Activated CD4-positive, alpha-beta T cell treated with anti-CD3 and anti-CD28 coated beads, Interleukin-2, amount 10 ng/mL, durations not matched to agents 7 days and 5 days (primary cell): ENCODE measurements around the gene GOLGA2. TPM values are rescaled to one million over a fixed set of nuclear protein-coding genes. Genes with fewer than 3 reads are reported as not detected.
A peak's percentile ranks its signal among the peaks of the same experiment; 100 is the strongest.

Experiments
- CTCF ChIA-PET: fragments of 350-600 bp; sonication (Branson Sonifier 250); formaldehyde crosslinking; loops from one replicate; lab custom pipeline; 2021; ENCODE audit warnings: antibody characterized with exemption; lab: Charles Lee
- POLR2A ChIA-PET: fragments of 350-600 bp; sonication (Branson Sonifier 250); formaldehyde crosslinking; loops from one replicate; lab custom pipeline; 2021; ENCODE audit warnings: antibody characterized with exemption; lab: Charles Lee
- DNase-seq: peaks from one replicate; pipeline ENCODE4 v3.0.0-alpha.2; 2020
- H3K27ac Mint-ChIP-seq: one replicate; pipeline ENCODE4 v1.8.0; 2021; ENCODE audit warnings: mild to moderate bottlenecking, moderate library complexity, mixed read lengths
- H3K27me3 Mint-ChIP-seq: one replicate; pipeline ENCODE4 v1.8.0; 2021; ENCODE audit warnings: mixed read lengths
- H3K36me3 Mint-ChIP-seq: one replicate; pipeline ENCODE4 v1.8.0; 2021; ENCODE audit warnings: low read depth, mixed read lengths
- H3K4me1 Mint-ChIP-seq: one replicate; pipeline ENCODE4 v1.8.0; 2021; ENCODE audit warnings: mixed read lengths
- H3K4me3 Mint-ChIP-seq: one replicate; pipeline ENCODE4 v1.8.0; 2021; ENCODE audit warnings: mild to moderate bottlenecking, moderate library complexity, mixed read lengths
- H3K9me3 Mint-ChIP-seq: one replicate; pipeline ENCODE4 v1.8.0; 2021; ENCODE audit warnings: mixed read lengths
- total RNA-seq, 2 experiments: library from RNA; stranded (reverse); gene quantifications; one replicate each; pipeline ENCODE4 v1.2.3, GENCODE V29; 2021

GOLGA2 gene
- total RNA-seq, 2 experiments from 2014 or later = 42.6 to 42.8 TPM

GRCh38 chr9:128222880-128223670 lies 52.7 kb downstream of the GOLGA2 start:
- Mint-ChIP-seq H3K27me3 (peaks cover 2% of the 10 kb centered on the region), H3K27ac (no peak overlapping the region), H3K36me3 (no peaks in the 10 kb centered on the region), H3K4me1 (peaks cover 11% of the 10 kb centered on the region), H3K4me3 (no peak overlapping the region), H3K9me3 (no peaks in the 10 kb centered on the region)
- ChIA-PET POLR2A (no interaction called here), CTCF (interaction anchor here (1.2 to 2.0 kb wide), 2 partner anchors 24 to 32 kb away, joined by 3 to 7 read pairs; no protein-coding TSS in a partner anchor)
- no peak for DNase-seq

GRCh38 chr9:128222026-128222425 lies 53.8 kb downstream of the GOLGA2 start:
- Mint-ChIP-seq H3K9me3 (no peaks in the 10 kb centered on the region), H3K27me3 (peaks cover 3% of the 10 kb centered on the region), H3K36me3 (no peaks in the 10 kb centered on the region), H3K27ac (no peak overlapping the region), H3K4me1 (peaks cover 14% of the 10 kb centered on the region), H3K4me3 (no peak overlapping the region)
- ChIA-PET CTCF (interaction anchor here (0.9 to 2.1 kb wide), 3 partner anchors 18 to 25 kb away, joined by 3 to 7 read pairs (median 5); partner anchors contain the start of gene DNM1), POLR2A (no interaction called here)
- DNase-seq = no peak

GRCh38 chr9:128219831-128220230 lies 56.0 kb downstream of the GOLGA2 start:
- H3K27ac Mint-ChIP-seq = no peak overlapping the region
- H3K4me3 Mint-ChIP-seq = no peak overlapping the region
- no peak for DNase-seq
- H3K4me1 Mint-ChIP-seq = peaks cover 14% of the 10 kb centered on the region
- no peaks in the 10 kb centered on the region for H3K36me3 Mint-ChIP-seq
- CTCF ChIA-PET = interaction anchor here (2.1 kb wide), 2 partner anchors 21 to 29 kb away, joined by 5 to 12 read pairs; partner anchors contain the start of gene CIZ1
- peaks cover 6% of the 10 kb centered on the region for H3K27me3 Mint-ChIP-seq
- H3K9me3 Mint-ChIP-seq = no peaks in the 10 kb centered on the region
- POLR2A ChIA-PET = no interaction called here

GRCh38 chr9:128218518-128219389 lies 57.1 kb downstream of the GOLGA2 start:
- peak overlapping the region; percentile 71 for H3K4me3 Mint-ChIP-seq
- peaks cover 14% of the 10 kb centered on the region for H3K4me1 Mint-ChIP-seq
- peak overlapping the region; percentile 67 for H3K27ac Mint-ChIP-seq
- H3K9me3 Mint-ChIP-seq = no peaks in the 10 kb centered on the region
- ChIA-PET CTCF (interaction anchor here (0.6 to 2.1 kb wide), 5 partner anchors 12 to 53 kb away, joined by 3 to 12 read pairs (median 4); partner anchors contain the start of gene CIZ1), POLR2A (no interaction called here)
- no peaks in the 10 kb centered on the region for H3K36me3 Mint-ChIP-seq
- H3K27me3 Mint-ChIP-seq = peaks cover 6% of the 10 kb centered on the region
- DNase-seq = peak; percentile 95

- DNase-seq = no peak
- Mint-ChIP-seq H3K4me1 (peaks cover 14% of the 10 kb centered on the region), H3K36me3 (no peaks in the 10 kb centered on the region), H3K4me3 (peak overlapping the region; percentile 71), H3K9me3 (no peaks in the 10 kb centered on the region), H3K27me3 (peaks cover 7% of the 10 kb centered on the region), H3K27ac (peak overlapping the region; percentile 67)
- POLR2A ChIA-PET = no interaction called here
- CTCF ChIA-PET = interaction anchor here (0.6 to 2.1 kb wide), 5 partner anchors 11 to 53 kb away, joined by 3 to 12 read pairs (median 4); partner anchors contain the start of gene CIZ1
Observed at GRCh38 chr9:128218172-128218517, 57.7 kb downstream of the GOLGA2 start.

GRCh38 chr9:128216781-128217553 lies 58.8 kb downstream of the GOLGA2 start:
- Mint-ChIP-seq H3K9me3 (no peaks in the 10 kb centered on the region), H3K27me3 (peaks cover 17% of the 10 kb centered on the region), H3K4me1 (peaks cover 14% of the 10 kb centered on the region), H3K27ac (no peak overlapping the region), H3K4me3 (no peak overlapping the region), H3K36me3 (no peaks in the 10 kb centered on the region)
- no peak for DNase-seq
- ChIA-PET POLR2A (no interaction called here), CTCF (interaction anchor here (0.5 to 1.9 kb wide), 3 partner anchors 10 to 736 kb away, joined by 3 to 5 read pairs (median 3); no protein-coding TSS in a partner anchor)

- Mint-ChIP-seq H3K4me1 (peaks cover 14% of the 10 kb centered on the region), H3K4me3 (no peak overlapping the region), H3K9me3 (no peaks in the 10 kb centered on the region), H3K27me3 (peaks cover 22% of the 10 kb centered on the region), H3K27ac (peak overlapping the region; percentile 19), H3K36me3 (no peaks in the 10 kb centered on the region)
- ChIA-PET CTCF (no interaction called here), POLR2A (no interaction called here)
- DNase-seq = no peak
Observed at GRCh38 chr9:128215491-128216409, 60.1 kb downstream of the GOLGA2 start.

- Mint-ChIP-seq H3K4me3 (no peak overlapping the region), H3K27ac (no peak overlapping the region)
- CTCF ChIA-PET = interaction anchor here (1.5 kb wide), 1 partner anchor 272 kb away, joined by 3 read pairs; no protein-coding TSS in a partner anchor
Observed at GRCh38 chr9:128214571-128215490, 61.0 kb downstream of the GOLGA2 start.

GRCh38 chr9:128213746-128214497 lies 61.9 kb downstream of the GOLGA2 start:
- CTCF ChIA-PET = interaction anchor here (1.5 kb wide), 1 partner anchor 271 kb away, joined by 3 read pairs; no protein-coding TSS in a partner anchor
- Mint-ChIP-seq H3K27ac (no peak overlapping the region), H3K36me3 (no peaks in the 10 kb centered on the region), H3K9me3 (no peaks in the 10 kb centered on the region), H3K4me3 (no peak overlapping the region), H3K27me3 (peaks cover 22% of the 10 kb centered on the region), H3K4me1 (peaks cover 12% of the 10 kb centered on the region)
- POLR2A ChIA-PET = no interaction called here
- no peak for DNase-seq

More at GRCh38 chr9:128214571-128215490, 61.0 kb downstream of the GOLGA2 start:
- POLR2A ChIA-PET = no interaction called here
- peaks cover 14% of the 10 kb centered on the region for H3K4me1 Mint-ChIP-seq
- H3K9me3 Mint-ChIP-seq = no peaks in the 10 kb centered on the region
- no peaks in the 10 kb centered on the region for H3K36me3 Mint-ChIP-seq
- DNase-seq = no peak
- H3K27me3 Mint-ChIP-seq = peaks cover 22% of the 10 kb centered on the region

GRCh38 chr9:128211981-128212281 lies 63.9 kb downstream of the GOLGA2 start:
- Mint-ChIP-seq H3K4me1 (no peaks in the 10 kb centered on the region), H3K36me3 (no peaks in the 10 kb centered on the region), H3K27ac (no peak overlapping the region), H3K9me3 (no peaks in the 10 kb centered on the region), H3K4me3 (no peak overlapping the region), H3K27me3 (peaks cover 24% of the 10 kb centered on the region)
- DNase-seq = no peak
- ChIA-PET CTCF (interaction anchor here (1.5 kb wide), 1 partner anchor 16 kb away, joined by 3 read pairs; no protein-coding TSS in a partner anchor), POLR2A (no interaction called here)
